ENCODE data around the gene PIP4K2A.
A peak's percentile ranks its signal among the peaks of the same experiment; 100 is the strongest.
"Not testable (repeated sequence)": the region's sequence is repeated elsewhere in the genome, so short reads cannot be mapped to it uniquely, and the experiment has no call there.

Gene PIP4K2A

DNA sequence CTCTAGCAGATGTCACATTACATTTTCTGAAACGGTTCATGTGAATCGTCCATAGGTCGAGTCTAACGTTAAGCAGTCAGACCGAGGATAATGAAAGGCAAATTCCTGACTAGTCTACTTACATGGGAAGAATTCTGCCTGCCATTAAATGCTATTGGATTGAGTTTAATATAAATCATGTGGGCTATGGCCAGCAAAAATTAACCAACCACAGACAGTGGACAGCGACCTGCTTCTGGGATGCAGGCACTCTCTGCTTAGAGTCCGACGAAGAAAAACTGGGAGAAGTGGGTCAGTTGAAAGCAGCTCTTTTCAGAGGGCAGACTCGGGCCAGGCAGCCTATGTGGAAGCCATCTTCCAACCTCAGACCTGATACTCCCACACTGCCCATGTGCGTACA, 16.6 kb downstream of the PIP4K2A start:
- H3K9me3 ChIP-seq, result no peaks in the 10 kb centered on the region
- H3K27me3 ChIP-seq (ENCODE audit: low read depth), result no peaks in the 10 kb centered on the region
- H3K4me1 ChIP-seq, result peaks cover 11% of the 10 kb centered on the region
- in situ Hi-C loops (cut with MboI; ENCODE audit: low sequenced_read_pairs), result no loop called here
- H3K36me3 ChIP-seq (replicated peaks), result no peaks in the 10 kb centered on the region
- H3K4me3 ChIP-seq, result no peak overlapping the region
- DNase-seq (ENCODE audit: low spot score in 2 of 2), result no peak

DNA sequence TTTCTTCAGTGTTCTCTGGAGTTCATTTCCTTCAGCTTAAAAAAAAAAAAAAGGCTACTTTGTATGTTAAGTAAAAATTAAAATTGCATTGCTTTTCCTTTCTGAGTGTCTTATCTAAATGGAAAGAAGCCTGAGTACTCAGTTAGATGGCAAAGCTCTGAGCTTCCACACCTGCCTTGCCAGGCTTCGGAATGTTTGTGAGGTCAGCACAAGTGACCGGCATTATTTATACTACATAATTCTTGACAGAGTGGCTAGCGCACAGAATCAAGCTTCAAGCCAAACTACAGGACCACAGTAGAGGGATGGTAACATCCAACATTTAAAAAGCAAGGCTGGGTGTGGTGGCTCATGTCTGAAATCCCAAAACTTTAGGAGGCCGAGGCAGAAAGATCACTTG, 17.3 kb downstream of the PIP4K2A start:
- Histone ChIP-seq H3K36me3 (replicated peaks) (no peaks in the 10 kb centered on the region), H3K27me3 (ENCODE audit: low read depth) (no peaks in the 10 kb centered on the region), H3K4me3 (no peak overlapping the region), H3K4me1 (peaks cover 11% of the 10 kb centered on the region), H3K9me3 (no peaks in the 10 kb centered on the region)
- DNase-seq (ENCODE audit: low spot score in 2 of 2), result no peak
- in situ Hi-C loops (cut with MboI; ENCODE audit: low sequenced_read_pairs), result no loop called here

DNA sequence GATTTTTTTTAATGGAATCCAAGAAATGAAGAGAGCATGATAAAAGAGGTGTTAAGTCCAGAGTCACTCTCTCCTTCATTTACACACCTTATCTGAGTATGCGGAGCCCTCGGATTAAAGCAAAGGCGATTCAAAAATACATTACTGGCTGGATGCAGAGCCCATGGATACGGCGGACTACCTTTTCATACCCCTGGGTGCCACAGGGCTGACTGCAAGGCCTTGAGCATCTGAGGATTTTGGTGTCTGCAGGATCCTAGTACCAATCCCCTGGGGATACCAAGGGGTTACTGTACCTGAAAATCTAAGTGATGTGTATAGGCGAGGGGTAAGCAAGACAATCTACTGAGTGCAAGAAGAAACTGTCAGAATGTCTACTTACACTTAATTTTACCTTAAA, 20.5 kb downstream of the PIP4K2A start:
- DNase-seq (ENCODE audit: low spot score in 2 of 2), result no peak
- Histone ChIP-seq H3K36me3 (replicated peaks) (no peaks in the 10 kb centered on the region), H3K27me3 (ENCODE audit: low read depth) (no peaks in the 10 kb centered on the region), H3K4me3 (no peak overlapping the region), H3K9me3 (no peaks in the 10 kb centered on the region), H3K4me1 (peaks cover 8% of the 10 kb centered on the region)
- in situ Hi-C loops (cut with MboI; ENCODE audit: low sequenced_read_pairs), result no loop called here

GRCh38 chr10:22693371-22693784, 21.0 kb downstream of the PIP4K2A start:
- H3K27me3 ChIP-seq (ENCODE audit: low read depth), result no peaks in the 10 kb centered on the region
- in situ Hi-C loops (cut with MboI; ENCODE audit: low sequenced_read_pairs), result no loop called here
- no peaks in the 10 kb centered on the region for H3K36me3 ChIP-seq (replicated peaks)
- DNase-seq (ENCODE audit: low spot score in 2 of 2), result no peak
- peaks cover 8% of the 10 kb centered on the region for H3K4me1 ChIP-seq
- H3K9me3 ChIP-seq, result no peaks in the 10 kb centered on the region
- no peak overlapping the region for H3K4me3 ChIP-seq

DNA sequence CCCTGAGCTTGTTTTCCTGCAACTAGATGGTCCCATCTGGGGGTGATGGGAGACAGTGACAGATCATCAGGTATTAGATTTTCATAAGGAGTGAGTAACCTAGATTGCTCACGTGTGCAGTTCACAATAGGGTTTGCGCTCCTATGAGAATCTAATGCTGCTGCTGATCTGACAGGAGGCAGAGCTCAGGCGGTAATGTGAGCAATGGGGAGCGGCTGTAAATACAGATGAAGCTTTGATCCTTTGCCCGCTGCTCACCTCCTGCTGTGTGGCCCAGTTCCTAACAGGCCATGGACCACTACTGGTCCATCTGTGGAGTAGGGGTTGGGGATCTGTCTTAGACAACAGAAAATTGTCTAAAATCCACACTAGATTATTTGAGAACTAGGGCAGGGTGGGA, 22.3 kb downstream of the PIP4K2A start:
- H3K36me3 ChIP-seq (replicated peaks); H3K4me1 ChIP-seq; H3K4me3 ChIP-seq; DNase-seq (ENCODE audit: low spot score in 2 of 2); in situ Hi-C loops (cut with MboI; ENCODE audit: low sequenced_read_pairs); H3K27me3 ChIP-seq (ENCODE audit: low read depth); H3K9me3 ChIP-seq: not testable (repeated sequence)

DNA sequence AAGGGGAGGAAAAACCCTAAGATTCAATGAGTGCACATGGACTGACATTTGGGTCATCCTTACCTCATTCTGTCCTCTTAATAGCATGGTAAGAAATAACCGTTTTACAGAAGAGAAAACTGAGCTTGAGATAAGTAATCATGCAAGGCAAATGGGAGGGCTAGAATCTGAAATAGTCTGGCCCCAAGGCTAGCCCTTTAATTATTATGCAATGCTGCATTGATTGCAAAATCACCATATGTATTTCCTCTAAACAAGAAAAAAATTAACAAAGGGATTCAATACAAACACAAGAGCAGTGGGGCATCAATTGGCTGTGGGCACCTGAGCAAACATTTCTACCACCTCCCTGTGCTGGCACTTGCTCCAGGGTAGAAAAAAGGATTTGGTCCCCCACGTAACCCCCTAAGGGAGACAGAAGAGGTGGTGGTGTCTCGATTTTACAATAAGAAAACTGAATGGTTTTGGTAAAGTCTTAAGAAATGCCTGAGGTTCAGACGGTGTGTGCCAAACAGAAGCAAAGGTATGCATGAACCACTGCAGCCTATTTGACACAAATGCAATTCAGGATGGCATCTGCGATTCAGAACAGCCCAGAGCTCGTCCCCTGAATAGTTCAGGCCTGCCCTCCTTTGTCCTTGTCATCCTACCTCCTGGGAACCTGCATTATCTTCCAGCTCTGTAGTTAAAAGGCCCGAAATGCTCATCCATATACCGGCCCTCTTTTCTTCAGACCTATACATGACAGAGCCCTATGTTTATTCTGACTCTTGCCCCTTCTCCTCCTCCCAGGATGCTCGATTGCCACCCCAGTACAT, 23.6 kb downstream of the PIP4K2A start:
- H3K9me3 ChIP-seq, result no peaks in the 10 kb centered on the region
- in situ Hi-C loops (cut with MboI; ENCODE audit: low sequenced_read_pairs), result no loop called here
- peaks cover 8% of the 10 kb centered on the region for H3K4me1 ChIP-seq
- no peaks in the 10 kb centered on the region for H3K36me3 ChIP-seq (replicated peaks)
- DNase-seq (ENCODE audit: low spot score in 2 of 2), result peak in 1 of 2 experiments; percentile 52
- H3K27me3 ChIP-seq (ENCODE audit: low read depth), result no peaks in the 10 kb centered on the region
- no peak overlapping the region for H3K4me3 ChIP-seq

GRCh38 chr10:22690158-22690557, 24.2 kb downstream of the PIP4K2A start:
- H3K27me3 ChIP-seq (ENCODE audit: low read depth), result no peaks in the 10 kb centered on the region
- H3K36me3 ChIP-seq (replicated peaks), result no peaks in the 10 kb centered on the region
- H3K9me3 ChIP-seq, result no peaks in the 10 kb centered on the region
- peaks cover 8% of the 10 kb centered on the region for H3K4me1 ChIP-seq
- no peak for DNase-seq (ENCODE audit: low spot score in 2 of 2)
- in situ Hi-C loops (cut with MboI; ENCODE audit: low sequenced_read_pairs), result no loop called here
- no peak overlapping the region for H3K4me3 ChIP-seq

DNA sequence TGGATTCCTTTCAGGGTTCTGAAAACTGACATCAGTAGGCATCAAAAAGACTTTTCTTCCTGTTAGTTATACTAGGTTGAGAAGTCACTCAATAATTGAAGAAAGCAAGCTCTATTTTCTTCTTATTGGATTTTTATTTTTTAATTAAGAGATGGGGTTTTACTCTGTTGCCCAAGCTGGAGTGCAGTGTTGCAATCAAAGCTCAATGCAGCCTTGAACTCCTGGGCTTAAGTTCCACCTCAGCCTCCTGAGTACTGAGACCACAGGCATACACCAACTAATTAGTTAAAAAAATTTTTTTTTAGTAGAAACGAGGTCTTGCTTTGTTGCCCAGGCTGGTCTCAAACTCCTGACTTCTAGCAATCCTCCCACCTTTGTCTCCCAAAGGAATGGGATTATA, 28.0 kb downstream of the PIP4K2A start:
- DNase-seq (ENCODE audit: low spot score in 2 of 2), result no peak
- in situ Hi-C loops (cut with MboI; ENCODE audit: low sequenced_read_pairs), result no loop called here
- Histone ChIP-seq H3K4me1 (peaks cover 8% of the 10 kb centered on the region), H3K9me3 (no peaks in the 10 kb centered on the region), H3K4me3 (no peak overlapping the region), H3K36me3 (replicated peaks) (no peaks in the 10 kb centered on the region), H3K27me3 (ENCODE audit: low read depth) (no peaks in the 10 kb centered on the region)

- in situ Hi-C loops (cut with MboI; ENCODE audit: low sequenced_read_pairs), result no loop called here
- Histone ChIP-seq H3K4me3 (no peak overlapping the region), H3K4me1 (peaks cover 7% of the 10 kb centered on the region), H3K9me3 (no peaks in the 10 kb centered on the region), H3K36me3 (replicated peaks) (no peaks in the 10 kb centered on the region), H3K27me3 (ENCODE audit: low read depth) (no peaks in the 10 kb centered on the region)
- no peak for DNase-seq (ENCODE audit: low spot score in 2 of 2)
These were observed 28.5 kb downstream of the PIP4K2A start for GRCh38 chr10:22685926-22686325.

DNA sequence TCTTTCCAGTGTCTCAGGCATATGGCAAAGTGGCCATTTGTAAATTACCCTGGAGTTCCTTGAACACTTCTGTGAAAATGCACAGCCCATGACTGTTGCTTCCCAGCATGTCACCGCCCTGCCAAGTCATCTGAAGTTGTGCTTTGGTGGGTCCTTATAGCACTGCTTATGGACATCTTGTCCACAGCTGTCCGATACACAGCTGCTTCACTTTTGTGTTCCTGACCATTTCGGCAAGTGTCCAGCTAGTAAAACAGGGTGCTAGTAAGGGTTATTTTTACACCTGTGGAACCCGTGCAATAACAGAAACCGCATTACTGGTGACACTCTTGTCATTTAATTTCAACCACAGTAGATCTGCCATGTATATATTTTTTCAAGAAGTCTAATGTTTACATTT, 29.7 kb downstream of the PIP4K2A start:
- in situ Hi-C loops (cut with MboI; ENCODE audit: low sequenced_read_pairs), result no loop called here
- H3K36me3 ChIP-seq (replicated peaks), result no peaks in the 10 kb centered on the region
- H3K4me1 ChIP-seq, result peaks cover 9% of the 10 kb centered on the region
- no peak for DNase-seq (ENCODE audit: low spot score in 2 of 2)
- H3K27me3 ChIP-seq (ENCODE audit: low read depth), result no peaks in the 10 kb centered on the region
- H3K4me3 ChIP-seq, result no peak overlapping the region
- H3K9me3 ChIP-seq, result no peaks in the 10 kb centered on the region

- no peak for DNase-seq (ENCODE audit: low spot score in 2 of 2)
- H3K27me3 ChIP-seq (ENCODE audit: low read depth), result no peaks in the 10 kb centered on the region
- H3K36me3 ChIP-seq (replicated peaks), result no peaks in the 10 kb centered on the region
- H3K4me1 ChIP-seq, result peaks cover 14% of the 10 kb centered on the region
- no peaks in the 10 kb centered on the region for H3K9me3 ChIP-seq
- H3K4me3 ChIP-seq, result no peak overlapping the region
- in situ Hi-C loops (cut with MboI; ENCODE audit: low sequenced_read_pairs), result no loop called here
These were observed 31.3 kb downstream of the PIP4K2A start for GRCh38 chr10:22683140-22683389.

GRCh38 chr10:22682237-22683139, 31.9 kb downstream of the PIP4K2A start:
- in situ Hi-C loops (cut with MboI; ENCODE audit: low sequenced_read_pairs), result no loop called here
- DNase-seq (ENCODE audit: low spot score in 2 of 2), result no peak
- Histone ChIP-seq H3K4me1 (peaks cover 14% of the 10 kb centered on the region), H3K36me3 (replicated peaks) (no peaks in the 10 kb centered on the region), H3K4me3 (no peak overlapping the region), H3K9me3 (no peaks in the 10 kb centered on the region), H3K27me3 (ENCODE audit: low read depth) (no peaks in the 10 kb centered on the region)

DNA sequence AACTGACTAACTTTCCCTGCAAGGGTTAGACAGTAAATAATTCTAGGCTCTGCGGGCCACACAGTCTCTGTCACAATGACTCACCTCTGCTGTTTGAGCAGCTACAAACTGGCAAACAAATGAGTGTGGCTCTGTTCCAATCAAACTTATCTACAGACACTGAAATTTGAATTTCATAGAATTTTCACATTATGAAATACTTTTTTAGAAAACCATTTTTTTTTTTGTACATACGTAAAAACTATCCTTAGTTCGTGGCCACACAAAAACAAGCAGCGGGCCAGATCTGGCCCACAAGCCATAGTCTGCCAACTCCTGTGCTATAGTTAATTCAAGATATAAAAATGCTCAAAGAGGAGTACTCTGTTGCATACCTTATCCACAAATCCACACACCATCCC, 32.6 kb downstream of the PIP4K2A start:
- in situ Hi-C loops (cut with MboI; ENCODE audit: low sequenced_read_pairs), result no loop called here

GRCh38 chr10:22681301-22681700, 33.1 kb downstream of the PIP4K2A start:
- in situ Hi-C loops (cut with MboI; ENCODE audit: low sequenced_read_pairs), result no loop called here
- no peak for DNase-seq (ENCODE audit: low spot score in 2 of 2)
- no peaks in the 10 kb centered on the region for H3K27me3 ChIP-seq (ENCODE audit: low read depth)
- no peak overlapping the region for H3K4me3 ChIP-seq
- H3K9me3 ChIP-seq, result no peaks in the 10 kb centered on the region
- H3K4me1 ChIP-seq, result peaks cover 14% of the 10 kb centered on the region
- H3K36me3 ChIP-seq (replicated peaks), result no peaks in the 10 kb centered on the region

More for the DNA sequence above, 32.6 kb downstream of the PIP4K2A start:
- DNase-seq (ENCODE audit: low spot score in 2 of 2), result no peak
- H3K4me1 ChIP-seq, result peaks cover 14% of the 10 kb centered on the region
- no peaks in the 10 kb centered on the region for H3K9me3 ChIP-seq
- H3K4me3 ChIP-seq, result no peak overlapping the region
- no peaks in the 10 kb centered on the region for H3K36me3 ChIP-seq (replicated peaks)
- H3K27me3 ChIP-seq (ENCODE audit: low read depth), result no peaks in the 10 kb centered on the region

Measured in HAP-1 (cell line).